ENCODE data around the gene VDAC1. TPM values are rescaled to one million over a fixed set of nuclear protein-coding genes. Genes with fewer than 3 reads are reported as not detected.

The VDAC1 gene
- total and polyA plus RNA-seq, 2 experiments from 2014 or later = 216 to 282 TPM

DNA sequence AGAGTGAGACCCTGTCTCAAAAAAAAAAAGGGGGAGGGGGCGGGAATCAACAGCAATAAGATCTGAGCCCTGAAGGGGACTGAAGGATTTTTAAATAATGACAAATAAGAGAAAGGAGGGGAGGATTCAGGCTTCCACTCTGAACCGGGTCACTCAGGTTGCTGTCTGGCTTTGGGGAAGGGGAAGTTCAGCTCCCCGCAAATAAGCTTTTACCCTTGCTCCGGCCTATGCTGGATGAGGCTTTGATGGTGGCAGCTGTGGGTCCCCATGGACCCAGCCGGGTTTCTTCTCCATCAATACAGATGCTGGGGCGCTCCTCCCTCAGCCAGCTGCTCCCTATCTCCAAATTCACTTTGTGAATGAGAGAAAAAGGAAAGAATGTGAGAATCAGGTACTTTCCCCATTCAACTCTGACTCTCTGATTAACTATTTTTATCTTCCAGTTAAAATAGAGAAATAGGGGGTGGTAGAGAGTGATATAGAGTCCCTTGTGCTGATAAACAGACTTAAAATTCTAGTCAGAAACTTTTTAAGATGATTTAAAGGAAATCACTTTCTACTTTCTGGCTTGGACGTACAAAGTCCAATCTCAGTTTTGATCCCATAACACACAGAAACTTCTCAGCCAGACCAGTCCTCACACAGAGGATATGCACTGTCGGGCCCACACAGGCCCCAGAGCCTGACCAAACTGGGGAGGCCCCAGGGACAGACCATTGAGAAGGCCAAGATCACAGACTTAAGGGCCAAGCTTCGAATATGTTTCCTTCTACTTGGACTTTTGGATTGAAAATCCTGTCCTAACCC, 76.0 kb downstream of the VDAC1 start:
- H3K9me2 ChIP-seq (replicated peaks; ENCODE audit: insufficient read depth) = no peaks in the 10 kb centered on the region
- 88% methylated on average over 9 of the region's 9 CpGs for WGBS (ENCODE audit: low lambda C conversion rate, missing lambda C conversion rate)

DNA sequence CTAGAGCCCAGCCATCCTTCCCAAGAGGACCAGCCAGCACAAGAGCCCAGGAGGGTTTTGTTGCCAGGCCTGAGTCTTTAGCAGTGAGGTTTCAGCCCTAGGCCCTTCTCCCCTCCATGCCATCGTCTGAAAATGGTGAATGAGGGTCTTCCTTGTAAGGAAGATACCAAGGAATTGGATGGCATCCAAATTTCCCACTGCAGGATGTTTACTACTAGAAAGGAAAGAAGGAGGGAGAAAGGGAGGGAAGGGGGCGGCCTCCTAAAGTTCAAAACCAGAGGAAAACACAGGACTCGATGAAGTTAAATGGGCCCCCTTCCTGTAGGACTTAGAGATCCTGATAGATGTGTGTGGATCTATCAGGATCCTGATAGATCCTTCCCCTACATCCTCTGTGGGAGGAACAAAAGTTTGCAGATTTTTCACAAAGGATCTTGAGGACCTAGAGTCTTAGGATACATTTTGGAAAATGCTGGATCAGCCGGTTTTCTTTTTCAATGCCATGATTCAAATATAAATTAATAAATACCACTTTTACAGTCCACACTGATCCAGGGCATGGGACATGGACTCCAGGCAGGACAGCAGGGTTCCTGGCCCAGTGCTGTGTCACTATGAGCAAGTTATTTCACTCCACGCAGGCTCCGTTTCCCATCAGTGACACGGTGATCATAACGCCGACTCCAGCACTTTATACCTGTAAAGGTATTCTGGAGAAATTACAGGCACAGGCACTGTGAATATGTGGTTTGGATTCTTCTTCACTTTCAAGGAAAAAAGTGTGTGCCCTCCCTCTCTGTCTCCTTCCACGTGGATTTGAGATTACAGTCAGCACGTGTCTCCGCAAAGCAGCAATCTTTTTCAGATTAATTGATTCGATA, 77.2 kb downstream of the VDAC1 start:
- Histone ChIP-seq H4K20me1 (ENCODE audit: insufficient read depth, poor library complexity, severe bottlenecking) (no peaks in the 10 kb centered on the region), H3K9me2 (replicated peaks; ENCODE audit: insufficient read depth) (no peaks in the 10 kb centered on the region), H3K27me3 (no peaks in the 10 kb centered on the region), H3K27ac (no peak overlapping the region), H3K4me2 (no peak overlapping the region), H3K36me3 (replicated peaks; ENCODE audit: insufficient read depth, low read depth) (no peaks in the 10 kb centered on the region), H3K4me1 (ENCODE audit: insufficient read depth) (peaks cover 14% of the 10 kb centered on the region), H3K4me3 (no peak overlapping the region), H3K9me3 (ENCODE audit: low read depth) (no peaks in the 10 kb centered on the region), H2AFZ (no peak overlapping the region), H3K79me2 (no peaks in the 10 kb centered on the region)
- WGBS (ENCODE audit: low lambda C conversion rate, missing lambda C conversion rate) = 88% methylated on average over 13 of the region's 13 CpGs
- no peak for TF ChIP-seq EZH2 (IDR thresholded peaks at IDR 0.05; ENCODE audit: borderline replicate concordance)
- peak; percentile 28 for DNase-seq (ENCODE audit: low spot score)

More for the DNA sequence above, 76.0 kb downstream of the VDAC1 start:
- H3K36me3 ChIP-seq (replicated peaks; ENCODE audit: insufficient read depth, low read depth) = no peaks in the 10 kb centered on the region
- no peak for DNase-seq (ENCODE audit: low spot score)
- no peaks in the 10 kb centered on the region for H4K20me1 ChIP-seq (ENCODE audit: insufficient read depth, poor library complexity, severe bottlenecking)
- H3K4me3 ChIP-seq = no peak overlapping the region
- no peak overlapping the region for H3K4me2 ChIP-seq
- TF ChIP-seq EZH2phosphoT487 (IDR thresholded peaks at IDR 0.05; ENCODE audit: low read depth, severe bottlenecking, unreplicated experiment) (no peak), EZH2 (IDR thresholded peaks at IDR 0.05; ENCODE audit: borderline replicate concordance) (no peak)
- TF ChIP-seq, protein P1, sequence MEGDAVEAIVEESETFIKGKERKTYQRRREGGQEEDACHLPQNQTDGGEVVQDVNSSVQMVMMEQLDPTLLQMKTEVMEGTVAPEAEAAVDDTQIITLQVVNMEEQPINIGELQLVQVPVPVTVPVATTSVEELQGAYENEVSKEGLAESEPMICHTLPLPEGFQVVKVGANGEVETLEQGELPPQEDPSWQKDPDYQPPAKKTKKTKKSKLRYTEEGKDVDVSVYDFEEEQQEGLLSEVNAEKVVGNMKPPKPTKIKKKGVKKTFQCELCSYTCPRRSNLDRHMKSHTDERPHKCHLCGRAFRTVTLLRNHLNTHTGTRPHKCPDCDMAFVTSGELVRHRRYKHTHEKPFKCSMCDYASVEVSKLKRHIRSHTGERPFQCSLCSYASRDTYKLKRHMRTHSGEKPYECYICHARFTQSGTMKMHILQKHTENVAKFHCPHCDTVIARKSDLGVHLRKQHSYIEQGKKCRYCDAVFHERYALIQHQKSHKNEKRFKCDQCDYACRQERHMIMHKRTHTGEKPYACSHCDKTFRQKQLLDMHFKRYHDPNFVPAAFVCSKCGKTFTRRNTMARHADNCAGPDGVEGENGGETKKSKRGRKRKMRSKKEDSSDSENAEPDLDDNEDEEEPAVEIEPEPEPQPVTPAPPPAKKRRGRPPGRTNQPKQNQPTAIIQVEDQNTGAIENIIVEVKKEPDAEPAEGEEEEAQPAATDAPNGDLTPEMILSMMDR (IDR thresholded peaks at IDR 0.05; ENCODE audit: poor library complexity) = no peak
- no peaks in the 10 kb centered on the region for H3K79me2 ChIP-seq
- H3K27ac ChIP-seq = no peak overlapping the region
- no peaks in the 10 kb centered on the region for H3K27me3 ChIP-seq
- no peak overlapping the region for H2AFZ ChIP-seq
- peaks cover 14% of the 10 kb centered on the region for H3K4me1 ChIP-seq (ENCODE audit: insufficient read depth)
- no peaks in the 10 kb centered on the region for H3K9me3 ChIP-seq (ENCODE audit: low read depth)

DNA sequence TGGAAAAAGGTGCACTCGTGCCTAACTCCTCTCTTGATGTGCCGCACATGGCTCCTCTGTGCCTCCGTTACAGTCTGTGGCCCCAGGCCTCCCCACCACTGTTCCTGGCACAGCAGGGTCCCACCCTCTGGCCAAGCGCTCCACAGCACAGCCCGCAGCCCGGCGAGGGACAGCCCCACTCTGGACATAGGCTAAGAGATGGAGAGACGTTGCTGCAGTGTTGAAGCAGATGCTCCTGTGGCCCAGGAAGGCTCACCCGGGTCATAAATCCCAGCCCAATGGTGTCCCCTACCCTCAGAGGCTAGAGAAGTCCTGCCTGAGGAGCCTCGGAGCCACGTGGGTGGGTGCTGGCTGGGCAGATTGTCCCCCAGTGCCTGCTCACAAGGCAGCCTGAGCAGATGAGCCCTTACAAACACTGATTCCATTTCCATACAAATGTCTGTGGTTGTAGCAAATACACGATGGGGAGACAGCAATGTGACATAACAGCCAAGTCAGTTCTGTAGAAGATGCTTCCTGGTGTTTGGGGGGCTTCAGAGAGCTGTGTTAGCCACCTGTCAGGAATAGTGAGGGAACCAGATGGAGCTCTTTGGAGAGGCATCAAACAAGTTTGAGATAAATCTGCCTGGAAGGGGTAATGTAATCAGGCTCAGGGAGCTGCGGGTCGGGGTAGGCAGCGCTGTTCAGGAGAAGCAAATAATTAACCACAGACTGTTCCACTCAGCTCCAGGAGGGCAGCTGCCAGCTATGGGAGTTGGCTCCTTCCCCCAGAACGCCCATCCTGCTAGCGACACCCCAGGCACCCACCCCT, 78.1 kb downstream of the VDAC1 start:
- WGBS (ENCODE audit: low lambda C conversion rate, missing lambda C conversion rate) = 68% methylated on average over 17 of the region's 17 CpGs
- TF ChIP-seq EZH2phosphoT487 (IDR thresholded peaks at IDR 0.05; ENCODE audit: low read depth, severe bottlenecking, unreplicated experiment) (no peak), EZH2 (IDR thresholded peaks at IDR 0.05; ENCODE audit: borderline replicate concordance) (no peak)
- TF ChIP-seq, protein P1 (IDR thresholded peaks at IDR 0.05; ENCODE audit: poor library complexity) = no peak

More for the DNA sequence above, 78.1 kb downstream of the VDAC1 start:
- Histone ChIP-seq H3K4me1 (ENCODE audit: insufficient read depth) (peaks cover 14% of the 10 kb centered on the region), H3K27me3 (no peaks in the 10 kb centered on the region), H4K20me1 (ENCODE audit: insufficient read depth, poor library complexity, severe bottlenecking) (no peaks in the 10 kb centered on the region), H3K9me3 (ENCODE audit: low read depth) (no peaks in the 10 kb centered on the region), H3K36me3 (replicated peaks; ENCODE audit: insufficient read depth, low read depth) (no peaks in the 10 kb centered on the region), H3K27ac (no peak overlapping the region), H3K4me2 (peak overlapping the region; percentile 55), H3K79me2 (no peaks in the 10 kb centered on the region), H3K9me2 (replicated peaks; ENCODE audit: insufficient read depth) (no peaks in the 10 kb centered on the region), H3K4me3 (no peak overlapping the region), H2AFZ (no peak overlapping the region)
- DNase-seq (ENCODE audit: low spot score) = peak; percentile 50
